22Rv1 (cell line): Measurements from ENCODE around the gene ZNF791.

ENCODE experiments used
- CTCF ChIP-seq: fragments of 450-650 bp; IDR thresholded peaks from 2 replicates; pipeline ENCODE4 v1.5.1; 2017; ENCODE audit warnings: mild to moderate bottlenecking
- ZFX ChIP-seq: fragments of 450-650 bp; IDR thresholded peaks from 2 replicates; pipeline ENCODE4 v1.6.1; 2017; ENCODE audit warnings: antibody characterized with exemption, borderline replicate concordance

GRCh38 chr19:12676928-12677327 lies 66.2 kb downstream of the ZNF791 start:
- TF ChIP-seq CTCF (no peak), ZFX (no peak)
